ENCODE data around the gene TXNDC9. TPM values are rescaled to one million over a fixed set of nuclear protein-coding genes. Genes with fewer than 3 reads are reported as not detected.
"Not testable (repeated sequence)": the region's sequence is repeated elsewhere in the genome, so short reads cannot be mapped to it uniquely, and the experiment has no call there.

Gene TXNDC9
- total RNA-seq, 3 donors from 2014 or later = 21.5 to 26.5 (median 25.2) TPM

DNA sequence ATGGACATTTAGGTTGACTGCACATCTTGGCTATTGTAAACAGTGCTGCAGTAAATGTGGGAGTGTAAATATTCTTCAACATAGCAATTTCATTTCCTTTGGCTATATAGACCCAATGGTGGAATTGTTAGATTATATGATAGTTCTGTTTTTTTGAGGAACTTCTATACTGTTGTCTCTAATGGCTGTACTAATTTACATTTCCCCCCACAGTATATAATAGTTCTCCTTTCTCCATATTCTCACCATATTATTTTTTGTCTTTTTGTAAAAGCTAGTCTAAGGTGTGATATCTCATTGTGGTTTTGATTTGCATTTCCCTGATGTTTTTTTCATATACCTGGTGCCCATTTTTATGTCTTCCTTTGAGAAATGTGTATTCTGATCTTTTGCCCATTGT lies 14.1 kb upstream of the TXNDC9 start:
- ATAC-seq (no peak), DNase-seq (no peak)
- Histone ChIP-seq H3K36me3 (ENCODE audit: low read depth) (no peaks in the 10 kb centered on the region), H3K4me3 (no peak overlapping the region), H3K9me3 (no peaks in the 10 kb centered on the region), H3K4me1 (ENCODE audit: low read depth) (no peaks in the 10 kb centered on the region)
- TF ChIP-seq, protein P1, sequence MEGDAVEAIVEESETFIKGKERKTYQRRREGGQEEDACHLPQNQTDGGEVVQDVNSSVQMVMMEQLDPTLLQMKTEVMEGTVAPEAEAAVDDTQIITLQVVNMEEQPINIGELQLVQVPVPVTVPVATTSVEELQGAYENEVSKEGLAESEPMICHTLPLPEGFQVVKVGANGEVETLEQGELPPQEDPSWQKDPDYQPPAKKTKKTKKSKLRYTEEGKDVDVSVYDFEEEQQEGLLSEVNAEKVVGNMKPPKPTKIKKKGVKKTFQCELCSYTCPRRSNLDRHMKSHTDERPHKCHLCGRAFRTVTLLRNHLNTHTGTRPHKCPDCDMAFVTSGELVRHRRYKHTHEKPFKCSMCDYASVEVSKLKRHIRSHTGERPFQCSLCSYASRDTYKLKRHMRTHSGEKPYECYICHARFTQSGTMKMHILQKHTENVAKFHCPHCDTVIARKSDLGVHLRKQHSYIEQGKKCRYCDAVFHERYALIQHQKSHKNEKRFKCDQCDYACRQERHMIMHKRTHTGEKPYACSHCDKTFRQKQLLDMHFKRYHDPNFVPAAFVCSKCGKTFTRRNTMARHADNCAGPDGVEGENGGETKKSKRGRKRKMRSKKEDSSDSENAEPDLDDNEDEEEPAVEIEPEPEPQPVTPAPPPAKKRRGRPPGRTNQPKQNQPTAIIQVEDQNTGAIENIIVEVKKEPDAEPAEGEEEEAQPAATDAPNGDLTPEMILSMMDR (IDR thresholded peaks at IDR 0.05) = no peak
- intact Hi-C loops (cut with DNase I, micrococcal nuclease) = no loop called here

DNA sequence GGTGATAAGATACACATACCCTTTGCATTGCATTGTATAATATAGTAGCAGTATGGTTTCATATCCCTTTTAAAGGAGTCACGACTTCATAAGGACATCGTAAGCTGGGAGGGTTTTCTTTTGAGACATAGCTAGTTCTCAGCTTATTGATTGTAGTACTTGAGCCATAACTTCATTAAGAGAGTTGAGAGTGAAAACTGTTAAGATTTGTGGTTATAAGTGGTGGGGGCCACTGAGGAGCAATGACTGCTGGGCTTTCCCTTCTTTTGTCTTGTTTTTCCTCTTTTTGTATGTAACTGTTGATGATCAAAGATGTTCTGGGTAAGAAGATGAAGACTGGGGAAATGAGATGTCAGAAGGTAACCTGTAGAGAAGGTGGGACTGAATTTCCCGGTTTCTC lies 12.0 kb upstream of the TXNDC9 start:
- DNase-seq (no peak), ATAC-seq (no peak)
- intact Hi-C loops (cut with DNase I, micrococcal nuclease) = no loop called here
- Histone ChIP-seq H3K4me1 (ENCODE audit: low read depth) (no peaks in the 10 kb centered on the region), H3K36me3 (ENCODE audit: low read depth) (no peaks in the 10 kb centered on the region), H3K4me3 (no peak overlapping the region), H3K9me3 (no peaks in the 10 kb centered on the region)
- TF ChIP-seq, protein P1 (IDR thresholded peaks at IDR 0.05) = no peak

DNA sequence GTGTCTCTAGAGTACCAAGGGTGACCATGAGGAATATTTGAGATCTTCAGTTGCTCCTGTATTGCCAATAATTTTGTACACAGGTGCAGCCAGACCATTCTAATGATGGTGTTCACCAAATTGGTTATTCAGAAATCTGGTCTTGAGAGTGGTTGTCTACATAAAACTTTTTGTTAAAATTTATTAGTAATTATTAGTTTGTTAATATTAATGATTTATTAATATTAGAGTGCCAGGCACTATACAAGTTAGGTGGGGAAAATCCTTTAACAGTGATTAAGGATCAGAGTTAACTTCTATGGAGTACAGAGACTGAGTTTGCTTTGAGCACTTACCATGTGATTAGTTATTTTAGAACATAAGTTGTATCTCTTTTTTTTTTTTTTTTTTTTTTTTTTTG lies 10.1 kb upstream of the TXNDC9 start:
- no peaks in the 10 kb centered on the region for H3K4me1 ChIP-seq (ENCODE audit: low read depth)
- DNase-seq (no peak), ATAC-seq (no peak)
- TF ChIP-seq, protein P1 (IDR thresholded peaks at IDR 0.05) = no peak
- intact Hi-C loops (cut with DNase I, micrococcal nuclease) = no loop called here
- no peaks in the 10 kb centered on the region for H3K9me3 ChIP-seq
- H3K36me3 ChIP-seq (ENCODE audit: low read depth) = no peaks in the 10 kb centered on the region
- H3K4me3 ChIP-seq = no peak overlapping the region

DNA sequence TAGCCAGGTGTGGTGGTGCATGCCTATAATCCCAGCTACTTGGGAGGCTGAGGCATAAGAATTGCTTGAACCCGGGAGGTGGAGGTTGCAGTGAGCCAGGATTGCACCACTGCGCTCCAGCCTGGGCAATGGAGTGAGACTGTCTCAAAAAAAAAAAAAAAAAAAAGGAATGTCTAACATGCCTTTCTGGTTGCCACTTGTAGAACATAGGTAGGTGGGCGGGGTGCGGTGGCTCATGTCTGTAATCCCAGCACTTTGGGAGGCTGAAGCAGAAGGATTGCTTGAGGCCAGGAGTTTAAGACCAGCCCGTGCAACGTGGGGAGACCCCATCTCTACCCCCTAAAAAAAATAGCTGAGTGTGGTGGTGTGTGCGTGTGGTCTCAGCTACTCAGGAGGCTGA lies 9.3 kb upstream of the TXNDC9 start:
- H3K9me3 ChIP-seq; ATAC-seq; DNase-seq; H3K4me1 ChIP-seq (ENCODE audit: low read depth); H3K36me3 ChIP-seq (ENCODE audit: low read depth); H3K4me3 ChIP-seq; intact Hi-C loops (cut with DNase I, micrococcal nuclease): not testable (repeated sequence)

DNA sequence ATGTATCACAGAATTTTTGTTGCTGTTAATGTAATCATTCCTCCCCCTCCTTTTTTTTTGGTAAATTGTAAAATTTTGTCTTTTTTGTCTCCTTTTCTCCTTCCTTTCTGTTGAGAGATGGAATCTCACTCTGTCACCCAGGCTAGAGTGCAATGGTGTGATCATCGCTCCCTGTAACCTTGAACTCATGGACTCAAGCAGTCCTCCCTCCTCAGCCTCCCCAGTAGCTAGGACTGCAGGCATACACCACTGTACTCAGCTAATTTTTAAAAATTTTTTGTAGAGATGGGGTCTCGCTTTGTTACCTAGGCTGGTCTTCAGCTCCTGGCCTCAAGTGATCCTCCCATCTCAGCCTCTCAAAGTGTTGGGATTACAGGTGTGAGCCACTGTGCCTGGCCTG lies 6.4 kb upstream of the TXNDC9 start:
- Histone ChIP-seq H3K4me3 (no peak overlapping the region), H3K36me3 (ENCODE audit: low read depth) (no peaks in the 10 kb centered on the region), H3K4me1 (ENCODE audit: low read depth) (no peaks in the 10 kb centered on the region), H3K9me3 (no peaks in the 10 kb centered on the region)
- TF ChIP-seq, protein P1 (IDR thresholded peaks at IDR 0.05) = no peak
- intact Hi-C loops (cut with DNase I, micrococcal nuclease) = no loop called here
- DNase-seq (no peak), ATAC-seq (no peak)

DNA sequence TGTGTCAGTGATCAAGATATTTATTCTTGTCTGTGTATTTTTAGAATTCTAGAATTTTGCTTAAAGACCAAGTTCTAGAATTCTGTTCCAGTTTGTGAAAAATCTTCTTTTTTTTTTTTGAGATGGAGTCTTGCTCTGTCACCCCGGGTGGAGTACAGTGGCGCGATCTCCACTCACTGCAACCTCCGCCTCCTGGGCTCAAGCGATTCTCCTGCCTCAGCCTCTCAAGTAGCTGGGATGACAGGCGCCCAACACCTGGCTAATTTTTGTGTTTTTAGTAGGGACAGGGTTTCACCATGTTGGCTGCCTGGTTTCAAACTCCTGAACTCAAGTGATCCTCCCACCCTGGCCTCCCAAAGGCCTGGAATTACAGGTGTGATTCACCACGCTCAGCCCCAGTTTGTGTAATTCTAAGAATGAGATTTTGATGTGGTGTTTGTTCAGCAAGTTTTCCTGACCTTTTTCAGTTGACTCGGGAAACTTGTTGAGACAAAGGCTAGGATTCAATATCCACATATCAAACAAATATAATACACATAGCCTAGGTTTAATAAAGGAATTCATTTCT lies 4.6 kb upstream of the TXNDC9 start:
- ATAC-seq = no peak
- Histone ChIP-seq H3K4me3 (no peak overlapping the region), H3K36me3 (ENCODE audit: low read depth) (no peaks in the 10 kb centered on the region), H3K4me1 (ENCODE audit: low read depth) (no peaks in the 10 kb centered on the region), H3K9me3 (no peaks in the 10 kb centered on the region)
- intact Hi-C loops (cut with DNase I, micrococcal nuclease) = no loop called here
- TF ChIP-seq, protein P1 (IDR thresholded peaks at IDR 0.05) = no peak
- no peak for DNase-seq
